ENCODE results near the gene BHLHE40. TPM values are rescaled to one million over a fixed set of nuclear protein-coding genes. Genes with fewer than 3 reads are reported as not detected.
A peak's percentile ranks its signal among the peaks of the same experiment; 100 is the strongest.

Gene BHLHE40
- total and polyA plus RNA-seq, 2 of the 8 experiments (the other 6 are each of a cell fraction or from before 2014, with no cell fraction given): 1.5 to 2.2 TPM

GRCh38 chr3:4986782-4987537, 7.7 kb downstream of the BHLHE40 start (continued):
- TF ChIP-seq CTBP2 (IDR thresholded peaks at IDR 0.05; ENCODE audit: borderline replicate concordance, insufficient read depth, insufficient read length, low read length) (peak; percentile 80), ATF2 (IDR thresholded peaks at IDR 0.05; ENCODE audit: low read length) (no peak), SIX5 (IDR thresholded peaks at IDR 0.05; ENCODE audit: low read depth, low read length) (no peak), CHD7 (IDR thresholded peaks at IDR 0.05; ENCODE audit: insufficient replicate concordance, low read length) (no peak), NRF1 (IDR thresholded peaks at IDR 0.05; ENCODE audit: low read depth, low read length) (no peak), ASH2L (IDR thresholded peaks at IDR 0.05; ENCODE audit: low read length) (peak; percentile 72)
- TF ChIP-seq, protein P1, sequence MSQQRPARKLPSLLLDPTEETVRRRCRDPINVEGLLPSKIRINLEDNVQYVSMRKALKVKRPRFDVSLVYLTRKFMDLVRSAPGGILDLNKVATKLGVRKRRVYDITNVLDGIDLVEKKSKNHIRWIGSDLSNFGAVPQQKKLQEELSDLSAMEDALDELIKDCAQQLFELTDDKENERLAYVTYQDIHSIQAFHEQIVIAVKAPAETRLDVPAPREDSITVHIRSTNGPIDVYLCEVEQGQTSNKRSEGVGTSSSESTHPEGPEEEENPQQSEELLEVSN (IDR thresholded peaks at IDR 0.05): 0 out of 2 replicates have a peak, but pooled peaks have one; percentile 28
